ENCODE measurements around the gene PCSK4. TPM values are rescaled to one million over a fixed set of nuclear protein-coding genes. Genes with fewer than 3 reads are reported as not detected.
A peak's percentile ranks its signal among the peaks of the same experiment; 100 is the strongest.

The PCSK4 gene
- total and polyA plus RNA-seq, 9 of the 15 experiments (the other 6 are each of a cell fraction or from before 2014, with no cell fraction given) = 0.01 to 9.1 (median 2.1) TPM; not detected in 1

- TF ChIP-seq ZNF639 (CRISPR knock-in tag; conservative IDR thresholded peaks at IDR 0.05 in 1 of 2, IDR thresholded peaks at IDR 0.05 in 1 of 2) = no peak
- no peak for TF ChIP-seq CEBPZ (IDR thresholded peaks at IDR 0.05; ENCODE audit: borderline replicate concordance, low read depth, low read length)
- peak; percentile 25; the same call in 1 of the 2 replicates for TF ChIP-seq ZNF263 (CRISPR knock-in tag; IDR thresholded peaks at IDR 0.05; ENCODE audit: borderline replicate concordance)
- TF ChIP-seq MEIS2 (IDR thresholded peaks at IDR 0.05; ENCODE audit: partially characterized antibody) = no peak
- no peak for TF ChIP-seq GATAD2A (IDR thresholded peaks at IDR 0.05)
- TF ChIP-seq ZNF253 (CRISPR knock-in tag; conservative IDR thresholded peaks at IDR 0.05) = no peak
- no peak for TF ChIP-seq GTF3C2 (IDR thresholded peaks at IDR 0.05; ENCODE audit: borderline replicate concordance, extremely low read depth, insufficient read length)
- no peak for TF ChIP-seq TBP (optimal IDR thresholded peaks at IDR 0.05; ENCODE audit: low read depth, low read length)
- no peak for TF ChIP-seq SOX6 (IDR thresholded peaks at IDR 0.05)
- peak; percentile 51; the same call in 1 of the 2 replicates for TF ChIP-seq CXXC5 (CRISPR knock-in tag; IDR thresholded peaks at IDR 0.05)
- TF ChIP-seq KDM2B (CRISPR knock-in tag; IDR thresholded peaks at IDR 0.05) = peak; percentile 80
- no peak for TF ChIP-seq CHCHD3 (CRISPR knock-in tag; IDR thresholded peaks at IDR 0.05)
- TF ChIP-seq ZBTB33 (CRISPR knock-in tag; IDR thresholded peaks at IDR 0.05) = peak; percentile 31; the same call in 1 of the 2 replicates
- TF ChIP-seq ZFP36 (IDR thresholded peaks at IDR 0.05; ENCODE audit: low read depth, low read length, partially characterized antibody) = no peak
- TF ChIP-seq JUN (IDR thresholded peaks at IDR 0.05; ENCODE audit: borderline replicate concordance, low read depth, low read length) = no peak
- TF ChIP-seq JUN (CRISPR knock-in tag; IDR thresholded peaks at IDR 0.05; ENCODE audit: borderline replicate concordance) = no peak
These were observed 43.3 kb downstream of the PCSK4 start (continued) for GRCh38 chr19:1446713-1447481.
